Endothelial cell of umbilical vein (primary cell): ENCODE measurements around the gene TEAD2. TPM values are rescaled to one million over a fixed set of nuclear protein-coding genes. Genes with fewer than 3 reads are reported as not detected.

ENCODE experiments used
- BruUV-seq: library from RNA; stranded (reverse); fragments of 400-500 nt; replicated peaks from 2 replicates; lab custom pipeline; 2021; lab: Mats Ljungman, UMichigan
- CTCF ChIA-PET: fragments of 300-600, 350-600 bp; sonication (Branson Sonifier 250); formaldehyde crosslinking; loops from one replicate; lab custom pipeline; 2021; ENCODE audit warnings: antibody characterized with exemption, inconsistent platforms; lab: Charles Lee
- POLR2A ChIA-PET: fragments of 300-600, 350-600 bp; sonication (Branson Sonifier 250); formaldehyde crosslinking; loops from one replicate; lab custom pipeline; 2021; ENCODE audit warnings: antibody characterized with exemption, inconsistent platforms; lab: Charles Lee
- DNase-seq: peaks from one replicate; pipeline ENCODE4 v3.0.0-alpha.2; 2011; ENCODE audit warnings: low read depth, low spot score
- FAIRE-seq: peaks from 2 replicates; lab custom pipeline; 2011; peaks lifted over from hg19 to GRCh38; lab: Jason Lieb, UNC
- H2AFZ ChIP-seq: 2 replicates; pipeline ENCODE4 v1.6.0; 2012; ENCODE audit warnings: low read depth, low read length, control low read depth, inconsistent platforms
- H3K27ac ChIP-seq: 2 replicates; pipeline ENCODE4 v1.5.1; 2011; ENCODE audit warnings: low read depth, mild to moderate bottlenecking, control low read depth, low read length, moderate library complexity; ENCODE audit not compliant: insufficient read depth
- H3K27me3 ChIP-seq, 2 experiments: 2 replicates each; pipeline versions ENCODE4 v1.6.0 to v1.6.1; 2011; ENCODE audit warnings: low read length in 2 of 2, mixed read lengths in 1 of 2; ENCODE audit not compliant: control insufficient read depth in 2 of 2, insufficient read depth in 2 of 2
- H3K36me3 ChIP-seq, 2 experiments: 2 replicates in 1 of 2; 3 replicates in 1 of 2; pipeline ENCODE4 v1.5.1; 2011; ENCODE audit warnings: low read length in 2 of 2, mild to moderate bottlenecking in 1 of 2, moderate library complexity in 1 of 2; ENCODE audit not compliant: control insufficient read depth in 2 of 2, insufficient read depth in 2 of 2; ENCODE audit errors: extremely low read depth in 1 of 2
- H3K4me1 ChIP-seq: 3 replicates; pipeline ENCODE4 v1.5.1; 2011; ENCODE audit warnings: mild to moderate bottlenecking, low read length; ENCODE audit not compliant: control insufficient read depth, insufficient read depth; ENCODE audit errors: extremely low read depth
- H3K4me2 ChIP-seq: 2 replicates; pipeline ENCODE4 v1.6.1; 2011; ENCODE audit warnings: low read length, control low read depth, mixed read lengths; ENCODE audit not compliant: insufficient read depth
- H3K4me3 ChIP-seq, 3 experiments: fragments of 200-600 bp in 1 of 3; sonication (generic), shearing (Covaris generic) in 1 of 3; replicated peaks in 1 of 3; 2 replicates each; pipeline ENCODE4 v1.5.1; 2011 to 2016; ENCODE audit warnings: control low read depth in 3 of 3, low read length in 3 of 3, mild to moderate bottlenecking in 2 of 3, inconsistent platforms in 1 of 3, low read depth in 1 of 3, moderate library complexity in 1 of 3; ENCODE audit not compliant: insufficient read depth in 1 of 3
- H3K79me2 ChIP-seq: 2 replicates; pipeline ENCODE4 v1.6.0; 2012; ENCODE audit warnings: low read length, inconsistent platforms; ENCODE audit not compliant: control insufficient read depth, insufficient read depth
- H3K9ac ChIP-seq: replicated peaks from 2 replicates; pipeline ENCODE3; 2011; ENCODE audit warnings: low read length, control low read depth; ENCODE audit not compliant: insufficient read depth; ENCODE audit errors: extremely low read depth
- H3K9me1 ChIP-seq: replicated peaks from 3 replicates; pipeline ENCODE4 v1.6.0; 2011; ENCODE audit warnings: mild to moderate bottlenecking, low read length; ENCODE audit not compliant: control insufficient read depth, insufficient read depth; ENCODE audit errors: extremely low read depth
- H3K9me3 ChIP-seq: replicated peaks from 2 replicates; pipeline ENCODE4 v1.5.1; 2012; ENCODE audit warnings: low read length, inconsistent platforms; ENCODE audit not compliant: control insufficient read depth, insufficient read depth
- H4K20me1 ChIP-seq: replicated peaks from 2 replicates; pipeline ENCODE3; 2011; ENCODE audit warnings: mild to moderate bottlenecking, low read length; ENCODE audit not compliant: control insufficient read depth, insufficient read depth; ENCODE audit errors: extremely low read depth
- EZH2 ChIP-seq: IDR thresholded peaks from 2 replicates; pipeline ENCODE4 v1.6.1; 2012; ENCODE audit warnings: borderline replicate concordance, low read depth, mild to moderate bottlenecking, moderate library complexity, low read length, inconsistent platforms; ENCODE audit not compliant: severe bottlenecking
- FOS ChIP-seq: IDR thresholded peaks from 2 replicates; pipeline ENCODE4 v1.6.1; 2011; ENCODE audit warnings: mild to moderate bottlenecking, low read length, moderate library complexity, borderline replicate concordance; ENCODE audit not compliant: insufficient read depth
- GATA2 ChIP-seq: IDR thresholded peaks from 2 replicates; pipeline ENCODE4 v1.7.0; 2011; ENCODE audit warnings: low read depth, mild to moderate bottlenecking, moderate library complexity, mixed read lengths, low read length; ENCODE audit not compliant: insufficient read length, insufficient read depth
- JUN ChIP-seq: IDR thresholded peaks from 2 replicates; pipeline ENCODE4 v1.6.1; 2011; ENCODE audit warnings: borderline replicate concordance, low read depth; ENCODE audit not compliant: insufficient read length, insufficient read depth
- MYC ChIP-seq: IDR thresholded peaks from one replicate; pipeline ENCODE4 v1.6.1; 2011; ENCODE audit warnings: mild to moderate bottlenecking, low read depth, low read length
- POLR2A ChIP-seq: IDR thresholded peaks from 2 replicates; pipeline ENCODE4 v1.6.1; 2012; ENCODE audit warnings: low read depth, mild to moderate bottlenecking, control low read depth, low read length
- POLR2AphosphoS5 ChIP-seq: IDR thresholded peaks from 2 replicates; pipeline ENCODE4 v1.6.1; 2012; ENCODE audit warnings: low read depth, mild to moderate bottlenecking, control low read depth, low read length, moderate library complexity; ENCODE audit not compliant: insufficient read depth
- dilution Hi-C: fragments of 300-500 bp; cut with MboI; formaldehyde crosslinking; loops from one replicate; pipeline ENCODE4 v1.15.0; 2019; ENCODE audit warnings: low sequenced_read_pairs; ENCODE audit not compliant: extremely low pct_ligation_motif_present
- intact Hi-C: fragments of 100-400 bp; cut with micrococcal nuclease; formaldehyde crosslinking; loops from one replicate; pipeline ENCODE4 v1.10.0; 2022
- polyA plus RNA-seq, 4 experiments: library from polyadenylated mRNA; depleted of rRNA in 3 of 4; stranded (reverse) in 3 of 4; unstranded in 1 of 4; fragments of >200 nt; gene quantifications; 2 replicates each; pipeline versions ENCODE4 v1.2.1 to v1.2.3, GENCODE V29; 2011 to 2012; ENCODE audit warnings: missing spikeins in 1 of 4
- total RNA-seq: library from RNA; stranded (reverse); gene quantifications from 2 replicates; pipeline ENCODE4 v1.2.3, GENCODE V29; 2021
- TF ChIP-seq, protein P1 (sequence below): IDR thresholded peaks from 2 replicates; pipeline ENCODE4 v1.6.1; 2011; ENCODE audit not compliant: insufficient read depth, insufficient read length
- TF ChIP-seq, protein P2 (sequence below), 2 donors: IDR thresholded peaks; 1 replicate in 1 of 2; 2 replicates in 1 of 2; pipeline ENCODE4 v1.5.1; 2011; ENCODE audit warnings: low read length in 2 of 2, mild to moderate bottlenecking in 2 of 2, moderate library complexity in 2 of 2, control low read depth in 1 of 2, inconsistent platforms in 1 of 2, low read depth in 1 of 2; ENCODE audit not compliant: insufficient read depth in 1 of 2; ENCODE audit errors: extremely low read depth in 1 of 2

TEAD2 gene
- total and polyA plus RNA-seq, 2 donors (not counting 3 experiments of a cell fraction or from before 2014, with no cell fraction given): 60.9 to 89.4 TPM

DNA sequence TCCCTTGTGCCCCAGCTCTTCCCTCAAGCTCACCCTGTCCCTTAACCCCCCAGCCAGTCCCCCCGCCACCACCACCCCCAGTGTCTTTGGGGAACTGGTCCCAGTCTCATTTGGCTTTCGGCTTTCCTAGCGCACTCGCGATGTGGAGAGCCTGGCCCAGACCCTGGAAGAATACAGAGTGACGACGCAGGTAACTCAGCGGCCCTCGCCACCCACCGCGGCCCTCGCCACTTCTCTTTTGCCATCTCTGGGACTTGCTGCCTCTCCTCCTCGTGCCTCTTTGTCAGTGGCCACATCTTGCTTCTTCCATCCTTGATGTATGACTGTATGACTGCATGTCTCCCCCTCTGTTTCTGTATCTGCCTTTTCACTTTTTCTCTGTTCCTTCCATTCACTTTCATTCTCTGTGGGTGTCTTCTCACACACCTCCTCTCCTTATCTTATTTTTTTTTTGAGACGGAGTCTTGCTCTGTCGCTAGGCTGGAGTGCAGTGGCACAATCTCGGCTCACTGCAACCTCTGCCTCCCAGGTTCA, 45.3 kb upstream of the TEAD2 start:
- Histone ChIP-seq H3K4me1 (no peaks in the 10 kb centered on the region), H3K27ac (no peak overlapping the region), H4K20me1 (no peaks in the 10 kb centered on the region), H3K36me3 (no peaks in the 10 kb centered on the region), H3K27me3 (no peaks in the 10 kb centered on the region), H3K4me3 (no peak overlapping the region), H3K79me2 (no peaks in the 10 kb centered on the region), H3K9me3 (no peaks in the 10 kb centered on the region), H3K9me1 (no peaks in the 10 kb centered on the region), H3K4me2 (no peak overlapping the region), H3K9ac (no peak overlapping the region), H2AFZ (no peak overlapping the region)
- DNase-seq (no peak), FAIRE-seq (no peak)
- POLR2A ChIA-PET: no interaction called here
- dilution Hi-C loops: no loop called here
- intact Hi-C loops: no loop called here
- TF ChIP-seq FOS: no peak
- TF ChIP-seq, protein P1, sequence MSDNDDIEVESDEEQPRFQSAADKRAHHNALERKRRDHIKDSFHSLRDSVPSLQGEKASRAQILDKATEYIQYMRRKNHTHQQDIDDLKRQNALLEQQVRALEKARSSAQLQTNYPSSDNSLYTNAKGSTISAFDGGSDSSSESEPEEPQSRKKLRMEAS: no peak
- BruUV-seq: no TSS peak
- CTCF ChIA-PET: interaction anchor here (1.2 to 1.4 kb wide), 2 partner anchors 9 to 45 kb away, joined by 3 read pairs; partner anchors contain the start of gene TEAD2

DNA sequence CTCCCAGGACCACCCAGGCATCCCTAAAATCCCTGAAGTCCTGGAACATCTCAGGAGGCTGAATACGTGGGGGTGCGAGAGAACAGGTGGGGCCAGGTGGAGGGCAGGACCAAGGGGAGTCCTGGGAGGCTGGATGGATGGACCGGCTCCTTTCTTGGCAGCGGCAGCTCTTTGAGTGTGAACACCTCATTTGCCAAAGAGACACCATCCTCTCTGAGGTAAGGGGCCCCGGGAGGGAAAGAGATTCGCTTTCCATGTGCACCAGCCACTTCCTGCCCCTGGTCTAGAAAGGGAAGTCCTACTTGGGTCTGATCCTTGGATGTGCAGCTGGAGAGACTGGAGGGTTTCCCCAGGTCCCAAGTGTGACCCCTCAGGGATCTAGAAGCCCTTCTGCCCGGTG, 44.9 kb upstream of the TEAD2 start:
- intact Hi-C loops: no loop called here
- H3K27ac ChIP-seq: no peak overlapping the region
- no peaks in the 10 kb centered on the region for H3K79me2 ChIP-seq
- POLR2A ChIA-PET: no interaction called here
- H3K9ac ChIP-seq: no peak overlapping the region
- H2AFZ ChIP-seq: no peak overlapping the region
- H3K4me3 ChIP-seq: no peak overlapping the region
- no peaks in the 10 kb centered on the region for H3K9me1 ChIP-seq
- DNase-seq: no peak
- no peaks in the 10 kb centered on the region for H3K27me3 ChIP-seq
- no TSS peak for BruUV-seq
- H3K4me1 ChIP-seq: no peaks in the 10 kb centered on the region
- CTCF ChIA-PET: interaction anchor here (1.0 to 1.7 kb wide), 4 partner anchors 10 to 45 kb away, joined by 3 to 4 read pairs (median 3); partner anchors contain the start of gene TEAD2
- H3K36me3 ChIP-seq: no peaks in the 10 kb centered on the region
- H3K4me2 ChIP-seq: no peak overlapping the region
- FAIRE-seq: no peak
- no peaks in the 10 kb centered on the region for H3K9me3 ChIP-seq
- no peak for TF ChIP-seq GATA2
- no peak for TF ChIP-seq JUN
- TF ChIP-seq POLR2A: no peak
- TF ChIP-seq, protein P1: no peak
- no peak for TF ChIP-seq POLR2AphosphoS5
- no peak for TF ChIP-seq MYC
- TF ChIP-seq, protein P2, sequence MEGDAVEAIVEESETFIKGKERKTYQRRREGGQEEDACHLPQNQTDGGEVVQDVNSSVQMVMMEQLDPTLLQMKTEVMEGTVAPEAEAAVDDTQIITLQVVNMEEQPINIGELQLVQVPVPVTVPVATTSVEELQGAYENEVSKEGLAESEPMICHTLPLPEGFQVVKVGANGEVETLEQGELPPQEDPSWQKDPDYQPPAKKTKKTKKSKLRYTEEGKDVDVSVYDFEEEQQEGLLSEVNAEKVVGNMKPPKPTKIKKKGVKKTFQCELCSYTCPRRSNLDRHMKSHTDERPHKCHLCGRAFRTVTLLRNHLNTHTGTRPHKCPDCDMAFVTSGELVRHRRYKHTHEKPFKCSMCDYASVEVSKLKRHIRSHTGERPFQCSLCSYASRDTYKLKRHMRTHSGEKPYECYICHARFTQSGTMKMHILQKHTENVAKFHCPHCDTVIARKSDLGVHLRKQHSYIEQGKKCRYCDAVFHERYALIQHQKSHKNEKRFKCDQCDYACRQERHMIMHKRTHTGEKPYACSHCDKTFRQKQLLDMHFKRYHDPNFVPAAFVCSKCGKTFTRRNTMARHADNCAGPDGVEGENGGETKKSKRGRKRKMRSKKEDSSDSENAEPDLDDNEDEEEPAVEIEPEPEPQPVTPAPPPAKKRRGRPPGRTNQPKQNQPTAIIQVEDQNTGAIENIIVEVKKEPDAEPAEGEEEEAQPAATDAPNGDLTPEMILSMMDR (IDR thresholded peaks at IDR 0.05; ENCODE audit: extremely low read depth in 1 of 2, insufficient read depth in 1 of 2, low read depth in 1 of 2, low read length in 2 of 2): no peak
- no peak for TF ChIP-seq EZH2
- no peak for TF ChIP-seq FOS
- dilution Hi-C loops: no loop called here
- H4K20me1 ChIP-seq: no peaks in the 10 kb centered on the region
